DMS114 treated with DMSO at 0.1 percent for 48 hours (cell line): ENCODE data around the gene SORBS2.

ENCODE experiments used
- DNase-seq: peaks from one replicate; lab custom pipeline; 2025; ENCODE audit not compliant: unreplicated experiment; lab: John Stamatoyannopoulos, UW

SORBS2 gene

GRCh38 chr4:185805262-185805802 lies 6.7 kb downstream of the SORBS2 start:
- no peak for DNase-seq

DNA sequence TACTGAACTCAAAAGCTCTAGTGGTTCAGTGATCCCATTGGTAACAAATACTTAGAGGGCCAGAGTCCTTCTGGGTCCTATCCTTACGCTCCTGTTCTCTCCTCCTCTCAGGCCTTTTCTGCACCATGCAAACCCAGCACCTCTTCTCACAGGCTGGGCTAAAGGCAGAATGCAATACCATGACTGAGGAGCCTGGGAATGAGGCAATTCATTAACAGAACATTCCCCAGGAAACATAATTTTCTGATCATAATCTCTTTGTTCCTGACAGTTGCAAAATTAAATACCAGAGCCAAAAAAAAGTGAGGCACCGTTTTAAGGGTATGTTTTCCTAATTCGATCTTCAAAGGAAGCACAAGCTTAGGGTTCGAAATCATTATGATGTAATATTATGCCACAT lies 9.0 kb downstream of the SORBS2 start:
- DNase-seq: no peak

GRCh38 chr4:185801471-185801870 lies 10.5 kb downstream of the SORBS2 start:
- no peak for DNase-seq

DNA sequence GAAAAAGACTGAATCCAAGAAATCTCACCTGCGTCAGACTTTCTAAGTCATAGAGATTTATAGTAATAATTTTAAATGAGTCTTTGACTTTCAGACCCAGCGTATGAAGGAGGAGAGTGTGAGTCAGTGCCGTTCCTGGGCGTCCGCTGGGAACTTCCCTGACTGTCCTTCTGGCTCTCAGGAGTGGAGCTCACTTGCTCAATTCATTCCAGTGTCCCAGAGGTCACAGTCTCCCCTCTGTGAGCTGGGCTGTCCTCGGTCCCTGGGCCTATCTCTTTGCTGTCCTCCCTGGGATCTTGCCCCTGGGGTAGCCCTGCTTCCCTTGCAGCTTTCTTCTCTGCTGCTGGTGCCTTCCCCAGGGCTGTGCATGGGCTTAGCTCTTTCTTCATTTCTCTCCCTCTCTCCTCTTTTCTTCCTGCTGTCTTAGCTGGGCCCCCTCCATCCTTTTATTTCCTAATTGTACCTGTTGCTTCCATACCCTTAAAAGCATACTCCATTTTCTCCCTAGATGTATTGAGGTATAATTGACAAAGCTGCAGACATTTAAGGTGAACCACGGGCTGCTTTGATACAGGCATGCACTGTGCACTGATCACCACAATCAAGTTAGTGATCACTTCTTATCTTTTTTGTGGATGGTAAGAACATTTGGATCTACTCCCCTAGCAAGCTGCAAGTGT lies 11.6 kb downstream of the SORBS2 start:
- no peak for DNase-seq

DNA sequence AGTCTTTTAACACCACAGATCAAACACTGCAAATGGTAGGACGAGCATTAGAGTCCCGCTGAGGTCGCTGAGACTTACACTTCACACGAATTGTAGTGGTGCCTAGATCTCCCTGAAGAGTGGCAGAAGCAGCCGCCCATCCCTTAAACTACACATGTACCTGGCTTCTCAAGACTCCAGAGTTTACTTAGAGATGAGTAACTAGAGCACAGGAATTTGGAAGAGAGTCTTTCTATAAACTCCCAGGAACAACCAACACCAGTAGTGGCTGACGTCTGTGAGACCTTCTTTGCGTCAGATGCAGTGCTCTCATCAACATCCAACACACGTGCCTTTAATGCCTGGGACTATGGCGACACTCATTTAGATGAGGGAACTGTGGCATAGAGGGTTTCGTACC lies 12.6 kb downstream of the SORBS2 start:
- DNase-seq: no peak

DNA sequence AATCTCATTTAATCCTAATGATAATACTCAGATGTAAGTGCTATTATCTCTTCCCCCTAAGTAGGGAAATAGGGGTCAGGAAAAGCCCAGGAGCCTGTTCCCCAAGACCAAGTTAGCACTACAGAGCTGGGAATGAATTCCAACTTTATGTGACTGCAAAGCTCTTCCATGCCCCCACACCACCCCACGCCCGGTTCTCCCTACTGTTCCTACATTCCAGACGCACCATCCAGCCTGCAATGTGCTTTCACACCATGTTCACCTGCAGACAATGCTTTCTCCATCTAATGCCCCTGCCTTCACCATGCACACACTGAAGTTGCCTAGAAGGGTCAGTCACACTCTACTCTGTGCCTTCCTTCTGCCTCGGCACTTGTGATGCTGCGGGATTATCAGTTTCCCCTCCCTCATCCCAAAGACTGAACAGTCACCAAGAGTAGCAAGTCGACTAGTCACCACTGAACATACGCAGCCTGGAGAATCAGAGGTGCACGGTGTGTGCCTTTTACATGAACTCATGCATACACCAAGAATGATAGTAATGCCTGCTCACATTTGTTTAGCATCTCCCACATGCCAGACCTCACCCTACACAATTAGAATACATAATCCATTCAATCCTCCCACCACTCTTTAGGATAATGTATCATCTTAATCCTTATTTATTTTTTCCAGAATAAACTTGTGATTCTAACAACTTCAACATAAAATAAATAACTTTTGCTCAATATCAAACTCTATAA lies 14.2 kb downstream of the SORBS2 start:
- no peak for DNase-seq

DNA sequence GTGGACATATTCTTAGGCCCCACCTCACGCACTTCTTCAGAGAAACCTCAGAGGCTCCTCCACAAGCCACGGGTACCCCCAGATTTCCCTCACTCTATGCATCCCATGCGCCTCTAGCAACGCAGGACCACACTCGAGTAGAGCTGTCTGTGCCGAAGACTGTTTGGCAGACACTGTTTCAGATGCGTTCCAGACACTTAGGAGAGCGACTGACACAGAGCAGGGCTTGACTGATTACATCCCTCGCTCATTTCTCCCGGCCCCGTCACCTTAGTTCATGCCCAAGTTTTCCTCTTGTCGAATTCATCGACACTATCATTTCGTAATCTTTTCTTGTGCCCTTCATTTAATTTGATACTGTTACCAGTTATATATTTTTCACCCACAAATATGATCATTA lies 15.0 kb downstream of the SORBS2 start:
- no peak for DNase-seq

DNA sequence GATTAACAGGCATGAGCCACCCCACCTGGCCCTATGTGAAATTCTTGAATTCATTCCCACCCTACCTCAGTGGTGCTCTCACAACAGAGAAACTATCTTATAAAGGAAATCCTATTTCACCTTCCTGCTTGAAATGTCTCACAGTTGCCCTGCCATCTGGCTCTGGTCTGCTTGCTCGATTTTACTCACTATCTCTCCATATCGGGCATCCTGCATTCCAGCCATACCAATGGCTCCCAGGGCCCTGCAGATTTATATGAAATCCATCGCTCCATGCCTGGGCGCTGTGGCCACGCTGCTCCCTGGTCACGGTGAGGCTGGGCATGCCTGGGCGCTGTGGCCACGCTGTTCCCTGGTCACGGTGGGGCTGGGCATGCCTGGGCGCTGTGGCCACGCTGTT lies 15.8 kb downstream of the SORBS2 start:
- no peak for DNase-seq

DNA sequence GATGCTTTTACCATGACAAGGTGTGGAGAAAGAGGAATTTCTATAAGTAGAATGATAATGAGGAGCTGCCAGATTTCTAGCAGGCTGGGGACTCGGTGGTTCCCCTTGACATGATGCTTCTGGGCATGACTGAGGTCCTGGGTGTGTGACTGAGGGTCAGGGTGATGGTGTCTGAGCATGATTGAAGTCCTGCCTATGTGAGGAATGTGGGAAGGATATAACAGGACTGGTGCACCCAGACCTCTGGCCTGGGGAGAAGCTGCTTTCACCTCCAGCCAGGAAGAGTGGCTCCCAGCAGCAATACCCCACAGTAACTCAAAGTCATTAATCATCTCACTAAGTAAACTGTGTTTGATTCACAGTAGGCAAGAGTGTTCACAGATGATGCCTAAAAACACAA lies 17.4 kb downstream of the SORBS2 start:
- no peak for DNase-seq

GRCh38 chr4:185793716-185794115 lies 18.3 kb downstream of the SORBS2 start:
- no peak for DNase-seq

DNA sequence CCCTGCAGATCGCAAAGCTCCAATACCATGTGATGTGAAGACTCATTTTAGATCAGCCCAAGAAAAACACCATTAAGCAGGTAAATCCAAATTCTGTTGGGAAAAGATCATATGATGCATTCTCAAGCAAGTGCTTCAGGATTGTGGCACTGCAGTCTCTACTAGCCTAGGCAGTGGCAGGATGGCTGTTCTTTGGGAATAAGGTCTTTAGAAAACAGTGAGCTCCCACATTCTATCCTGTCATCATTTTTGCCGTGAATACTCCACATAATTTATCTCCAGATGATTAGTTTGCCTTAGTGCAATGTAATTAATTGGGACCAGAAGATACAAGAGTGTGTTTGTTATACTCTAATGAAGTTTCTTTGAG lies 18.9 kb downstream of the SORBS2 start:
- no peak for DNase-seq

GRCh38 chr4:185792384-185793115 lies 19.4 kb downstream of the SORBS2 start:
- no peak for DNase-seq

DNA sequence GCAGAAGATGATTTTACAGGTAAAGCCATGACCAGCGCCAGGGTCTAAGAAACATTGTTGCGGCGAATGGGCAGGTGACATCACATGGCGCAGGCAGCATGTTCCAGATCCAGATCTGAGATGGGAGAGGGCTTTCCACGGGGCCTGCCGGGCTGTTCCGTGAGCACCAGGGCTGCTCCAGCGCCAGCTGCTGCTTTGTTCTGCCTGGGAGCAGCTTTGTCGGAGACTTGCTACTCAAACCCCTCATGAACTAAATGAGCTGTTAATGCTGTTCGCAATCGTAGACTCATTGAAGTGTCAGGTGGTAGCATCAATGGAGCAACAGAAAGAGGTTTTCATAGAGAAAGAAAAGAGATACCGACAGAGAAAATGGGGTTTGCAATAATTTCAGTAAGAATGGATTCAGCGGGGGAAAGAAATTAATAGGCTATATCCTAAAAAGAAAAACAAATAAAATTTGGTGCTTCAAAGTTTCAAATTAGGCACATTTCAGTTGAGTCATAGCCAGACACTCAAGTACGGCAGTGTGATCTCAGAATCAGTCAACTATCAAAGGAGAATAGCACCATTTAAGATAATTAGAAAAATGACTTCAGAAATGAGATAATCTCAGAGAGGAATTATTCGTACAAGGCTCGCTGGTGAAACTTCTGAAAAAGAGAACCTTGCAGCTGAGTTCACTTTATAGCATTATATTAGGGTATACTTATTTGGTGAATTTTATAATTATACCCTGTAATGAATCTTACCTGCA lies 23.9 kb downstream of the SORBS2 start:
- no peak for DNase-seq

DNA sequence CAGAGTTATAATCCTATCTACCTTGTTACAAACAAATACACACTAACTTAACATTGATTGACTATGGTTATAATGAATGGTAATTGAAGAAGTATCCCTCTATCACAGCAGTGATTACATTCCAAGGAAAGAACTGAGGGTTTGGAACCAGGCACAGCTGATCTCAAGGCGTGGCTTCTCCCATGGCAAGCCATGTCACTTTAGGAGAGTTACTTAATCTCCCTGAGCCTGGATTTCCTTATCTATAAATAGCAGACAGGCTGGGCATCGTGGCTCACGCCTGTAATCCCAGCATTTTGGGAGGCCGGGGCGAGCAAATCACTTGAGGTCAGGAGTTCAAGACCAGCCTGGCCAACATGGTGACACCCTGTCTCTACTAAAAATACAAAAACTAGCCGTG lies 25.6 kb downstream of the SORBS2 start:
- no peak for DNase-seq

DNA sequence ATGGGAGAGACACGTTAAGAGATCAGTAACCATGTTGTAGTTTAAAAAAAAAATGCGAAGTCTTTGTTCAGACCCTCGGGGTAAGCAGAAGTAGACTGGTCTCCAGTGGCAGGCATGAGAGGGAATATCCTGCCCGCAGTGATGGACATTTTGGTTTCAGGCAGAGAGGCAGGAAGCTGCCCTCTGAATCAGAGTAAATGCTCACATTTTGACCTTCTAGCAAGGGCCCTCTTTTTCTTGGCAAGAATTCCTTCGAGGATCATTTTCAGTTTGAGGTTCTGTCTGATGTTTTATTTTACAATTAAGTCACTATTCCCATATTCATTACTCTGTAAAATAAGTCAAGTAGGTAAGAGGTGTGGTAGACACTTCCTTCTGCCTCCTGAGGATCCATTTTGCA lies 28.4 kb downstream of the SORBS2 start:
- no peak for DNase-seq

- no peak for DNase-seq
These were observed 29.5 kb downstream of the SORBS2 start for GRCh38 chr4:185782523-185782922.

DNA sequence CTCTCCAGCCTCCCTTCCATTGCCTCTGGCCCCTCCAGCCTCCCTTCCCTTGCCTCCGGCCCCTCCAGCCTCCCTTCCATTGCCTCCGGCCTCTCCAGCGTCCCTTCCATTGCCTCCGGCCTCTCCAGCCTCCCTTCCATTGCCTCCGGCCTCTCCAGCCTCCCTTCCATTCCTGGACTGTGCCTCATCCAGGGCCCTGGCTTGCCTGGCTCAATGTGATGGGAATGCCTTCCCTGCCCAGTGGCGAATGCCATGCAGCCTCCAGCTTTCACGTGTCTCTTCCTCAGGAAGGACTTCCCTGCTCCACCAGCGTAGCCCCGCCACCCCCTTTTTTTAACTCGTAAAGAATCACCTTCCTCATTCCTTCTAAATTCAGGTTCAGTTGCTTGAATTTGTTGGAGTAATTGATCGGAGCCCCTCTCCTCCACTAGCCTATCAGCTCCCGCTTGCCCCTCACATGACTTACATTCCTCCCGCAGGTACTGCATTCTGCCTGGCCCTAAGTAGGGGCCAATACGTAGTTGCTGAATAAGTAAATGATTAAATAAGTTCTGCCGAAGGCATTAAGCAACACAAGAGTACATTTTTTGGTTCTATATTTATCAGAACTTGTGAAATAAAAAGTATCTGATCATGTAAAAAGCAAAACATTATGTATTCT lies 30.3 kb downstream of the SORBS2 start:
- no peak for DNase-seq

DNA sequence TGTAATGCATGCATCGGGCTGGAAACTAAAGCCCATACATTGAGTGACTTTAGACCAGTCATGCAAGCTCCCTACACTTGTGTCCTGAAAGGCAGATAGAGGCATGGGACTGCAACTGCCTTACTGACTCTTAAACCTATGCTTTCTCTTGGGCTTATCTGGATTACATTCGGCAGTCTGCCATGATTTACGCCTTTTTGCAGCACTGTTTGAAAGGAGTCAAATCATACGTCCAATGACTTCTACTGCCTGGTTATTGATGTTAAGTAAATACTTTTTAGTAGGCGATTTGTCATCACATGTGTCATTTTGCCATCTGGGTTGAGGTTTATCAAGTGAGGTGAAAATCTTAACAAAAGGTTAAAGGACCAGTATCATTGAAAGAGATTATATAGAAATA lies 31.5 kb downstream of the SORBS2 start:
- DNase-seq: no peak

DNA sequence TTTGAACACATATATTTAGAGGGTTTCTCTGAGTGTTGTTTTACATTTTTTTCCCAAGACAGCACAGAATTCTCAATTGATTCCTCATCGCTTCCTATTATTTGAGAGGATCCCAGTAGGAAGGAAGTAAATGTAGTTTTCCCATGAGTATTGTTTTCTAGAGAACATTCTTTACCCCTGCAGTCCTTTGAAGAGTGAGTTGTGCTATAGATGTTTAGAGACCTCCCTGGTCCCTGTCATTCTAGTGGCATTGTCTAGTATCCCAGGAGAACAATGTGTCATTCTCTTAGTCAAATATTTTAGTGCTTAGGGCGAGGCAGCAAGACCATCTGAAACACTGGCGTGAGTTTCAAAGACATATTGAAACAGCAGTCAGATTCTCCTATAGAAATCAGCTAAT lies 32.5 kb downstream of the SORBS2 start:
- DNase-seq: no peak

DNA sequence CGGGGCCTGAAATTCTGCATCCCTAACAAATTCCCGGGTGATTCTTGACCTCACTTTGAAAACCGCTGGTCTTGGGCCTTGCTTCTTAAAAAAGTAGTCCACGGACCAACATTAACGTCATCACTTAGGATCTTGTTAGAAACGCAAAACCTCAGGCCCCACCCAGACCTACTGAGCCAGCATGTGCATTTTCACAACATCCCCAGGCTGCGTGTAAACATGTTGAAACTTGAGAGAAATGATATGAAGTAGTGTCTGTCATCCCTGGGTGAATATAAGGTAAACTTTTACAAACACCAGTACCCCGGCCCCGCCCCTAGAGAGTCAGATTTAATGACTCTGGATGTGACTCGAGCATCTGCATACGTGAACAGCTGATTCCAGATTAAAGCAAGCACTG lies 33.7 kb downstream of the SORBS2 start:
- DNase-seq: no peak
